Rectal smooth muscle tissue (tissue), 1 donor: Measurements from ENCODE around the gene LCN12.
A peak's percentile ranks its signal among the peaks of the same experiment; 100 is the strongest.

Experiments
- H3K27ac ChIP-seq: one replicate; pipeline ENCODE4 v1.7.0; 2013; ENCODE audit warnings: low read depth, low read length, inconsistent platforms
- H3K27me3 ChIP-seq: one replicate; pipeline ENCODE4 v1.7.0; 2013; ENCODE audit warnings: low read length; ENCODE audit not compliant: control insufficient read depth, insufficient read depth
- H3K36me3 ChIP-seq: one replicate; pipeline ENCODE4 v1.7.0; 2013; ENCODE audit warnings: low read length; ENCODE audit not compliant: control insufficient read depth, insufficient read depth
- H3K4me1 ChIP-seq: one replicate; pipeline ENCODE4 v1.7.0; 2013; ENCODE audit warnings: low read length; ENCODE audit not compliant: control insufficient read depth, insufficient read depth
- H3K4me3 ChIP-seq: one replicate; pipeline ENCODE4 v1.7.0; 2013; ENCODE audit warnings: low read length
- H3K9ac ChIP-seq: one replicate; pipeline ENCODE4 v1.7.0; 2013; ENCODE audit warnings: low read length

Gene LCN12

DNA sequence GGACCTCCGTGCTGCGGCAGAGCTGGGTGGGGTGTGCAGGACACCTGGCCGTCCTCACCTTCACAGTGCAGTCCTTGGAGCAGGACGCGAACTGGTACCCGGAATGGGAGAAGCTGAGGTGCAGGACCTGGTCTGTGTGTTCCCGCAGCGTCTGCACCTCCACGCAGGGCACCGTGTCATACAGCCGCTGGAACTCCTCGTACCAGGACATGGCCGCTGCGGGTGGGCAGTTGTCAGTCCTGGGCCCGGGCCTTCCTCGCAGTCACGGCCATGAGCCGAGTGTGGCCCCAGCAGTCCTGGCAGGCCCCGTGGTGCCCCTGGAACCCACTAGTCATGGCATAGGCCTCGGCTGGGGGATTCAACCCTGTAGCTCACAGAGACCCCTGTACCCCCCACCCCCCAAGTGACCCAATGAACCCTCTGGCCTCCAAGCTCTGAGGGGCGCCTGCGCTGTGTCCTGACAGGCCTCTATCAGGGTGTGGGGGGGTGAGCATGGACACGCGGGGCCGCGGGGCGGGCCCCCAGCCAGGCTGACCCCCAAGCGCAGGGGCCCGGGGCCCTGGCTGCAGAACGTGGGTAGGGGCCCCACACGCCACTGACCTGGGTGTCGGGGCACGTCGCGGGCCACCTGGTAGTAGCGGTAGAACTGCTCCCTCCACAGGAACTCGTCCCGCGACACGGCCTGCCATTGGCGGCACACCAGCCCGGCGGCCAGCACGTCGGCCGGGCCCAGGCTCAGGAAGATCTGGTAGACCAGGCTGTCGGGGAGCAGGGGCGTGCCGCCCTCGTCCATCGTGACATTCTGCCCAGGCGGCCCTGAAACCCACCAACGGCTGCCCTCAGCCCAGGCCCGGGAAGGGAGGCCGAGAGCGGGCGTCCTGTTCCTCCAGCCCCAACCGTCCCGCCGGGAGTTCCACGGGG, 8.5 kb upstream of the LCN12 start:
- Histone ChIP-seq H3K27ac (peak overlapping the region; percentile 79), H3K9ac (peak overlapping the region; percentile 53), H3K4me3 (peak overlapping the region; percentile 90), H3K27me3 (no peaks in the 10 kb centered on the region), H3K36me3 (peaks cover 20% of the 10 kb centered on the region), H3K4me1 (peaks cover 3% of the 10 kb centered on the region)

DNA sequence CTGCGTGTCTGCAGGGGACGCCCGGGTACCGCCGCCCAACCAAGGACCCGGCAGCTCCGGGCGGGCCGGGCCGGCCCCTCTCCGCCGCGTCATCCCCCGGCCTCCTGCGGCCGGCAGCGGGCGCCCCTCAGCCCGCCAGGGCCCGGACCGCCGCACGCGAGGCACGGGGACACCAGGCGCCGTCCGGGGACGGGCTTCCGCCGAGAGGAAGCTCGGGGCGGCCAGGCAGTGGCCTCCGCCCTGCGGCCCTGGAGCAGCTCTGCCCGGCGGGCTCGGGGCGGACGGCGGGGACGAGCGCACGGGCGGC, 7.9 kb upstream of the LCN12 start:
- Histone ChIP-seq H3K36me3 (peaks cover 20% of the 10 kb centered on the region), H3K4me1 (peaks cover 3% of the 10 kb centered on the region), H3K4me3 (peak overlapping the region; percentile 90), H3K27ac (peak overlapping the region; percentile 79), H3K27me3 (no peaks in the 10 kb centered on the region), H3K9ac (peak overlapping the region; percentile 53)

DNA sequence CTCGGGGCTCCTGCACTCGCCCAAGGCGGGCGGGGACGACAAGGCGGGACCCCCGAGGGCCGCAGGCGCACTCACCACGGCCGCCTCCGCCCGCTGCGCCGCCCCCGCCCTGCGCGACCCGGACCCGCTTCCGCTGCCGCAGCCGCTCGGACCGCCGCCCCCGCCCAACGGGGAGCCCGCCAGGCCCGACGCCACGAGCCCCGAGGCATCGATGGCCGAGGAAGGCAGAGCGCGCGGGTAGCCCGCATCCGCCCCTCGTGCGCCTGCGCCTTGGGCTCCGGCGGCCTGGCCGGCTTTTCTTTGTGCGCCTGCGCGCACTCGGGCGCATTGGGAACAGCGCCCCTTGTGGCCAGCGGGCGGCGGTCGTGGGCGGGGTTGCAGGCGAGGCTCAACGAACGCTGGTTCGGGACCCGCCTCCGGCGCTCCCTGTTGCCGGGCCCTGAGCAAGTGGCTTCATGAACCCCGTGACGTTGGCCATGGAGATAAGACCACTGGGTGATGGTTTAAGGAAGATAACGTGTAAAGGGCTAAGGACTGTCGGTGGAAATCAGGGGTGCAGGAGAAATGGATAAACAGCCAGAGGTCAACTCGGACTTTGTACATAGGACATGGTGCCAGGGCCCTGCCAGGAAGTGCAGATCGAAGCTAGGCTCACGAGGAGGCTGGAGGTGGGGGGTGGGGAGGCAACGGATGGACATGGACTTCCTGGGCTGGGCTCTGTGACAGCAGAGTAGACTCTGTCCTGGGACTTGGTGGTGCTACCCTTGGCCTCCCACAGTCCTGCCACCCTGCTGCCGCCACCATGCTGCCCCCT, 7.3 kb upstream of the LCN12 start, which contains the start of the genes C8G and FBXW5:
TSS of gene C8G (plus strand) at position 725 of the 814 bp plus-strand sequence. CDS start at position 803, 78 bp downstream.
TSS of gene FBXW5 (minus strand) at position 220 of the 814 bp plus-strand sequence. CDS start 655 bp downstream, outside the sequence.
- peak within 1 kb of the TSS; percentile 53 for H3K9ac ChIP-seq
- peak within 1 kb of the TSS; percentile 90 for H3K4me3 ChIP-seq
- H3K27me3 ChIP-seq, result no peaks in the 10 kb centered on the region
- peaks cover 3% of the 10 kb centered on the region for H3K4me1 ChIP-seq
- H3K36me3 ChIP-seq, result peaks cover 20% of the 10 kb centered on the region
- peak within 1 kb of the TSS; percentile 79 for H3K27ac ChIP-seq

DNA sequence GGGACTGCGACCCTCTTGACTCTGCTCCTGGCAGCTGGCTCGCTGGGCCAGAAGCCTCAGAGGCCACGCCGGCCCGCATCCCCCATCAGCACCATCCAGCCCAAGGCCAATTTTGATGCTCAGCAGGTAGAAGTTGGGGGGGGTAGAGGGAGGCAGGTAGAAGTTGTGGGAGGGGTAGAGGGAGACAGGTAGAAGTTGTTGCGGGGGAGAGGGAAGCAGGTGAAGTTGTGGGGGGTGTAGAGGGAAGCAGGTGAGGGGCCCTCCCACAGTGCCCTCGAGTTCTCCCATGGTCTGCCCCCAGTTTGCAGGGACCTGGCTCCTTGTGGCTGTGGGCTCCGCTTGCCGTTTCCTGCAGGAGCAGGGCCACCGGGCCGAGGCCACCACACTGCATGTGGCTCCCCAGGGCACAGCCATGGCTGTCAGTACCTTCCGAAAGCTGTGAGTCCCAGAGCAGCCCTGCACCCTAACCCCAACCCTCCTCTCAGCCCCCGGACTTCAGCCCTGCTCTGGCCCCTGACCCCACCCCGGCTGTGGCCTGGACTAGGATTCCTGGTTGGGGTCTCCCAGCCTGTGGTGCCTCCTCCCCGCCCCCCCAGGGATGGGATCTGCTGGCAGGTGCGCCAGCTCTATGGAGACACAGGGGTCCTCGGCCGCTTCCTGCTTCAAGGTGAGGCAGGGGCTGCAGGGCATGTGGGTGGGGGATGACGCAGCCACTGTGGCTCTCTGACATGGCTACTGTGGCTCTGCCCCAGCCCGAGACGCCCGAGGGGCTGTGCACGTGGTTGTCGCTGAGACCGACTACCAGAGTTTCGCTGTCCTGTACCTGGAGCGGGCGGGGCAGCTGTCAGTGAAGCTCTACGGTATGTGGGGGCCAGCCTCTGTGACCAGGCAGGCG, 6.5 kb upstream of the LCN12 start:
- no peaks in the 10 kb centered on the region for H3K27me3 ChIP-seq
- H3K9ac ChIP-seq, result no peak overlapping the region
- no peak overlapping the region for H3K4me3 ChIP-seq
- peaks cover 3% of the 10 kb centered on the region for H3K4me1 ChIP-seq
- peaks cover 16% of the 10 kb centered on the region for H3K36me3 ChIP-seq
- no peak overlapping the region for H3K27ac ChIP-seq

DNA sequence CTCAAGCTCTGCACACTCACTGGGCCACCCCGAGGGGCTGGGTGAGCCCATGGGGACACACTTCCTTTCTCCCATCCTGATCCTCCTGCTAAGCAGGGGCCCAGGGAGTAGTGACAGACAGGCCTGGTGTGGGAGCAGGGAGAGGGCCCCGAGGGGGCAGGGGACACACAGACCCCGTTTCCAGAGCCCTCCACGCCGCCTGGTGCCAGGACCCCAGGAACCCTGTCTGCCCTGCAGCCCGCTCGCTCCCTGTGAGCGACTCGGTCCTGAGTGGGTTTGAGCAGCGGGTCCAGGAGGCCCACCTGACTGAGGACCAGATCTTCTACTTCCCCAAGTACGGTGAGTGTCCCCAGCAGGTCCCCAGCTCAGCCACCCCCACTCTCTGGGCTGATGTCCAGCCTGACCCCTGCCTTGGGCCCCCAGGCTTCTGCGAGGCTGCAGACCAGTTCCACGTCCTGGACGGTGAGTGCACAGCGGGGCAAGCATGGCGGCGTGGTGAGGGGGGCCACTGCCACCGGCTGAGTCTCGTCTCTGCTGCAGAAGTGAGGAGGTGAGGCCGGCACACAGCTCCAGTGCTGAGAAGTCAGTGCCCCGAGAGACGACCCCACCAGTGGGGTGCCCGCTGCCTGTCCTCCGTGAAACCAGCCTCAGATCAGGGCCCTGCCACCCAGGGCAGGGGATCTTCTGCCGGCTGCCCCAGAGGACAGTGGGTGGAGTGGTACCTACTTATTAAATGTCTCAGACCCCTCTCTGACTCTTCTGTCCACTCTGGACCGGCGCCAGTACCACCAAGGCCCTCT, 5.6 kb upstream of the LCN12 start:
- Histone ChIP-seq H3K4me1 (peaks cover 3% of the 10 kb centered on the region), H3K27ac (no peak overlapping the region), H3K4me3 (no peak overlapping the region), H3K9ac (no peak overlapping the region), H3K36me3 (peaks cover 8% of the 10 kb centered on the region), H3K27me3 (no peaks in the 10 kb centered on the region)

DNA sequence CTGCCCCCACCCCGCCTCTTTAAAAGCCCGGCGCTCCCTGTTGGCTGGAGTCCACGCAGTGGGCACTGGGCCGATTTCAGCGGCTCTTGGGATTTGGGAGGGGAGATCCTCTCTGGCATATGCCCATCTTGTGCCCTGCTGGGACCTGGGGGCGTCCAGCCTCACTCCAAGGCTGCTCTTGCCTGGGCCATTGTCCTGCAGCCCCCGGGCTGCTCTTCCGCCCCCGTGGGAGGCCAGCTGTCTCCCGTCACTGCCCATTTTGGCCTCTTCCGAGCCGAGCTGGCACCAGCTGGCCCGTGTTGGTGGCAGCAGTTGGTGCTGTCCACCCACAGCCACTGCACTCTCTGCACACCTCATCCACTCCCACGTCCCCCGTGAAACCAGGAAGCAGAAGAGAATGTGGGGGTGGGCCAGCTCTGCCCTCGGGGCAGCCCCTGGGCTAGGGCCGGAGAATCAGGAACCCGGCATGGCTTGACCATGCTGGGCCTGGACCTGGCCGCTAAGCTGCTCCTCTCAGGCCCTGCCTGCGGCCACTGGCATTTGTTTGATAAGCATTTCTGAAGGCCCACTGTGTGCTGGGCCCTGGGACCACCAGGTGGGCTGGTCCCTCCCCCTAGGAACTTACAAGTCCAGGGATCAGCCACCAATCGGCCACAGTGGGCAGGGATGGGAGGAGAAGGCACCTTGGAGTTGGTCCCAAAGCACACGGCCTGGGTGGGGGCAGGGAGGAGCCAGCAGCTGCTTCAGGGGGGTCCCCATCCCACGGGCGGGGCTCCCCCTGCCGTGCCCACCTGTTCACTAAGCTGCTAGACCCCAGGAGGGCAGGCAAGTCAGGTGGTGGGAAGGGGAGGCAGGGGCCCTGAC, 4.8 kb upstream of the LCN12 start:
- H3K9ac ChIP-seq, result no peak overlapping the region
- no peaks in the 10 kb centered on the region for H3K27me3 ChIP-seq
- H3K27ac ChIP-seq, result no peak overlapping the region
- H3K36me3 ChIP-seq, result no peaks in the 10 kb centered on the region
- H3K4me3 ChIP-seq, result no peak overlapping the region
- peaks cover 3% of the 10 kb centered on the region for H3K4me1 ChIP-seq

DNA sequence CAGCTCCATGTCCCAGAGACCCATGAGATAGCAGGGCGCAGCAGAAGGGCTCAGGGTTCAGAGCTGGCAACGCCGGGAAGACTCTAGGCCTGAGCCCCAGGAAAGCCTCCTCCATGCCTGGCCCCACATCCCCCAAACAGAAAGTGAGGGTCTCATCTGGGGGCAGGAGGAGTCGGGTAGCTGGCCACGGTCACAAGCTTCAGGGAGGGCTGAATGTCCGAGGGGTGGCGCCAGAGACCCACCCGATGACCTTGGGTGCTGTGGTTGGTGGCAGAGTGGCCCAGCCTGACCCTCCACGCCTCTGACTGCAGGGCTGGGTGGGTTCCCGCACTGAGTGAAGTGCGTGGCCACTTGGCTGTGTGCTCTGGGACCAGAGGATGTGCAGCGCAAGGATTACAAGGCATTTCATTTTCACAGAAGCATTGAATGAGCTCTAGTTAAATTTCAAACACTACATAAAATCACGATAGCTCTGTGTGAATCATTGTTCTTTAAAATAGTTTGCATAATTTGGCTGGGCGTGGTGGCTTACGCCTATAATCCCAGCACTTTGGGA, 4.0 kb upstream of the LCN12 start:
- H3K27me3 ChIP-seq, result no peaks in the 10 kb centered on the region
- no peak overlapping the region for H3K4me3 ChIP-seq
- peaks cover 3% of the 10 kb centered on the region for H3K4me1 ChIP-seq
- no peaks in the 10 kb centered on the region for H3K36me3 ChIP-seq
- H3K27ac ChIP-seq, result no peak overlapping the region
- no peak overlapping the region for H3K9ac ChIP-seq

DNA sequence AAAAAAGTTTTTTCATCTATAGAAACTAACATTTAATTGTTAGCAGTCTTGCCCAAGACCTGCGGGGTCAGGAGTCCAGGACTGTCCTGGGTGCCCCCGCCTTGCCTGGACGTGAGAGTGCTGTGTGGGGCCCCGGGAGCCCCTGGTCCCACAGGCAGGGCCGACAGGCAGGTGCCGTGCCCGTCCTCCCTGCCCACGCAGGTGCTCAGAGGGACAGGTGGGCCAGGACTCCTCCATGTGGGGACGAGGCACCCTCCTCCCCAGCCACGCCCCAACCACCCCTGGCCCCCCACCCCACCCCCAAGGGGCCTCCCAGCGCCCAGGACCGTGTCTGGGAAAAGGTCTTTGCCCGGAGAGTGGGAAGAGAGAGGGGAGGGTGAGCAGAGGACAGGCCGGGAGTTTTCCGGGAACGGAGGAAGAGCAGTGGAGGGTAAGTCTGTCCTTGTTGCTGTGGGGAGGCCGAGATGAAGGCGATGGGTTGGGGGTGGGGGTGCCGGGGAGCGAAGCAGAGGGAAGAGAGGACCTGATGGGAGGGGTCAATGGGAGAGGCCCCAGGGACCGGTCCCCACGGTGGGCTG, 2.7 kb upstream of the LCN12 start:
- no peaks in the 10 kb centered on the region for H3K27me3 ChIP-seq
- H3K4me3 ChIP-seq, result peak overlapping the region; percentile 91
- peak overlapping the region; percentile 38 for H3K9ac ChIP-seq
- H3K27ac ChIP-seq, result peak overlapping the region; percentile 59
- no peaks in the 10 kb centered on the region for H3K36me3 ChIP-seq
- no peaks in the 10 kb centered on the region for H3K4me1 ChIP-seq

DNA sequence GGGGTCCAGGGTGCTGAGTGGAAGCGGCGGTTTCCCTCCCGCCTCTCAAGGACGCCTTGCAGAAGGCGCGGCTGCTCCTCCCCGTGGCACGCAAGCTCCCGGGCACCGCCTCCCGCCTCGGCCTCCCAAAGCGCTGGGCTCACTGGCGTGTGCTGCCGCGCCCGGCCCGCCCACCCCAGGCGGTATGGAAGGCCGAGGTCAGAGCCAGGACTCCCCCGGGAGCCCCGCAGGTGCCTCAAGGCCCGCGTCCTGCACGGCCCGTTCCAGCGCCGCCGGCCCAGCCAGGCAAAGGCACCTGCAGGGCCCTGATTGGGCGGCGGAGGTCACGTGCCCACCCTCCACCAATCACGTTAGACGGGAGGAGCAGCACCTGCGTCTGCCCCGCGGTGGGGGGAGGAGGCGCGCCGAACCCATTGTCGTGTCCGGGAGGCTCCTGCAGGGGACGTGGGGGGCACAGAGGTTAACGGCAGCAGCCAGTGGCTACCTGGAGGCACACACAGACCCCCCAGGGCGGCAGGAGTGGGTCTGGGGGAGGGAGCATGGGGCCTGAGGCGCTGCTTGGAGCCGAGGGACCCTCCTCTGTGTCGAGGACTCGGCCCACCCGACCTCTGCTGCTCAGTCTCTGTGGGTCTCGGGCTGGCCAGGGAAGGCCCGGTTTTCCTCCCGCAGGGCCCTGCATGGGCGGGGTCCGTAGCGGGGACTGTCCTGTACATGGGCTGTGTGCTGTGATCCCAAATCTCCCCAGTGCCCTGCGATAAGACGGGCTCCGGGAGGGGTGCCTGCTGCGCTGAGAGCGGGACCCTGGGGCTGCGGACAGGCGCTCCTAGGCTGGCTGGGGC, 2.0 kb upstream of the LCN12 start:
- peak overlapping the region; percentile 38 for H3K9ac ChIP-seq
- no peaks in the 10 kb centered on the region for H3K36me3 ChIP-seq
- no peaks in the 10 kb centered on the region for H3K27me3 ChIP-seq
- peak overlapping the region; percentile 91 for H3K4me3 ChIP-seq
- peak overlapping the region; percentile 59 for H3K27ac ChIP-seq
- no peaks in the 10 kb centered on the region for H3K4me1 ChIP-seq
